Esophagus muscularis mucosa (tissue), 4 donors: ENCODE measurements around the gene HSPB7. TPM values are rescaled to one million over a fixed set of nuclear protein-coding genes. Genes with fewer than 3 reads are reported as not detected.
"Not testable (repeated sequence)": the region's sequence is repeated elsewhere in the genome, so short reads cannot be mapped to it uniquely, and the experiment has no call there.

ENCODE experiments used
- DNase-seq: peaks from one replicate; pipeline ENCODE4 v3.0.0-alpha.2; 2017; ENCODE audit errors: extremely low spot score
- H3K27ac ChIP-seq, 4 donors: fragments of 200-600 bp; sonication (generic); replicated peaks in 1 of 4; 1 replicate in 3 of 4; 2 replicates in 1 of 4; pipeline ENCODE4 v1.5.1; 2016 to 2019; ENCODE audit warnings: mild to moderate bottlenecking in 1 of 4
- H3K27me3 ChIP-seq, 4 donors: fragments of 200-600 bp; sonication (generic); one replicate each; pipeline versions ENCODE4 v1.5.1 to v1.6.0; 2016 to 2019
- H3K36me3 ChIP-seq, 4 donors: fragments of 200-600 bp; sonication (generic); one replicate each; pipeline ENCODE4 v1.5.1; 2016 to 2019
- H3K4me1 ChIP-seq, 4 donors: fragments of 200-600 bp; sonication (generic); one replicate each; pipeline ENCODE4 v1.5.1; 2016 to 2019
- H3K4me3 ChIP-seq, 4 donors: fragments of 200-600 bp; sonication (generic); 1 replicate in 2 of 4; 2 replicates in 2 of 4; pipeline ENCODE4 v1.5.1; 2016 to 2019; ENCODE audit warnings: mild to moderate bottlenecking in 4 of 4, moderate library complexity in 1 of 4
- H3K9me3 ChIP-seq, 4 donors: fragments of 200-600 bp; sonication (generic); 1 replicate in 3 of 4; 2 replicates in 1 of 4; pipeline ENCODE4 v1.5.1; 2016 to 2019
- EP300 ChIP-seq: sonication (generic); formaldehyde crosslinking; IDR thresholded peaks from one replicate; pipeline ENCODE4 v1.6.1; 2017; ENCODE audit warnings: antibody characterized with exemption
- POLR2A ChIP-seq: fragments of 450-650 bp; IDR thresholded peaks from one replicate; pipeline ENCODE4 v1.6.1; 2017; ENCODE audit warnings: antibody characterized with exemption, moderate library complexity, mild to moderate bottlenecking, low read depth
- POLR2AphosphoS5 ChIP-seq, 2 donors: sonication (generic); formaldehyde crosslinking; IDR thresholded peaks; one replicate each; pipeline ENCODE4 v1.6.1; 2017; ENCODE audit warnings: antibody characterized with exemption in 2 of 2
- WGBS: methylation state at CpG from one replicate; pipeline ENCODE4 v1.1.5; 2018; 5-methylcytosine and 5-hydroxymethylcytosine counted together
- intact Hi-C: fragments of 100-400 bp; cut with DNase I; formaldehyde crosslinking; loops from one replicate; pipeline ENCODE4 v1.15.1; 2023
- total RNA-seq, 4 donors: library from RNA; depleted of rRNA; stranded (reverse); fragments of >200 nt; gene quantifications; one replicate each; pipeline versions ENCODE4 v1.1.0 to v1.2.1, GENCODE V29; 2016
- TF ChIP-seq, protein P1 (sequence below), 3 experiments: fragments of 200-600 bp in 2 of 3; fragments of 450-650 bp in 1 of 3; sonication (generic) in 2 of 3; IDR thresholded peaks; one replicate each; pipeline ENCODE4 v1.5.1; 2017 to 2019; ENCODE audit warnings: antibody characterized with exemption in 3 of 3, mild to moderate bottlenecking in 2 of 3, moderate library complexity in 1 of 3

The HSPB7 gene
- total RNA-seq, 4 donors from 2014 or later: 111 to 408 (median 279) TPM

DNA sequence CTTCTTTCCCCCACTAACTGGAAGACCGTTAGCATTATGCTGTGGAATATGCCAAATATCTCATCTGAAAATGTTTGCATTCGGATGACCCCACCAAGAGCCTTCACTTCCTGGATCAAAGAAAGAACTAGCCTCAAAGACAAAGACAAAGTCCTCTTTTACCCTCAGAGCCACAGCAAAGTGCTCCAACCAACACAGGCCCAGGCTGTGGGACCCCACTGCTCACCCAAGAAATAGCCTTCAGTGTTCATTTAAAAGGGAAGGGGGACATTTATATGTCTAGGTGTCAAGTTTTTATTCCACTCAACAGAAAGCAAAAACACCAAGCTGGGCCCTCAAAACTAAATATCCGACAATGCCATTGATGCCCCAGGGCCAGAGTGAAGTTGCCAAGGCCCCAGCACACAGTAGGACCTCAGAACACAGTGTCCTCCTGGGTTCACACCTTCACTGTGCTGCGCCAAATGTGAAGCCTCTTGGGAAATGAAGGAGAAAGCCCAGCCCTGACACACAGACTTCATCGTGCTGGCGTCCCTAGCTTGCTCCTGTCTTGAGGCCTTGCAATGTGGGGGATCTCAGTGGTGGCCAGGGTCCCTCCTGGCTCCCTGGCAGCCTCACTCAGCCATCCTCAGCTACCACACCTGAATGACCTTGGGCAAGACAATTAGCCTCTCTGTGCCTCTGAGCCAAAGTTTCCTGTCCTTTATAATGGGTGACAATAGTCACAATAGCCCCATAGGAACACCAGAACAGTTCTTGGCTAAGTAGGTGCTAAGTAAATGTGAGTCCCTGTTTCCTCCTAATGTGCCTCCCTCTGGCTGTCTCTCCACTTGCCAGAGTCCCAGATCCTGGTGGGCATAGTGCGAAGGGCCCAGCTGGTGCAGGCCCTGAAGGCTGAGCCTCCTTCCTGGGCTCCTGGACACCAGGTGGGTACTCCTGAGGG is 37.0 kb upstream of the HSPB7 start:
- H3K9me3 ChIP-seq: no peaks in the 10 kb centered on the region
- peaks cover 0 to 10% (median 4%) of the 10 kb centered on the region in 4 donors for H3K4me1 ChIP-seq
- intact Hi-C loops: no loop called here
- H3K36me3 ChIP-seq: no peaks in the 10 kb centered on the region
- H3K4me3 ChIP-seq: no peak overlapping the region
- 84% methylated on average over 7 of the region's 7 CpGs for WGBS
- H3K27me3 ChIP-seq: no peaks in the 10 kb centered on the region
- DNase-seq: no peak
- TF ChIP-seq POLR2A: no peak
- TF ChIP-seq, protein P1, sequence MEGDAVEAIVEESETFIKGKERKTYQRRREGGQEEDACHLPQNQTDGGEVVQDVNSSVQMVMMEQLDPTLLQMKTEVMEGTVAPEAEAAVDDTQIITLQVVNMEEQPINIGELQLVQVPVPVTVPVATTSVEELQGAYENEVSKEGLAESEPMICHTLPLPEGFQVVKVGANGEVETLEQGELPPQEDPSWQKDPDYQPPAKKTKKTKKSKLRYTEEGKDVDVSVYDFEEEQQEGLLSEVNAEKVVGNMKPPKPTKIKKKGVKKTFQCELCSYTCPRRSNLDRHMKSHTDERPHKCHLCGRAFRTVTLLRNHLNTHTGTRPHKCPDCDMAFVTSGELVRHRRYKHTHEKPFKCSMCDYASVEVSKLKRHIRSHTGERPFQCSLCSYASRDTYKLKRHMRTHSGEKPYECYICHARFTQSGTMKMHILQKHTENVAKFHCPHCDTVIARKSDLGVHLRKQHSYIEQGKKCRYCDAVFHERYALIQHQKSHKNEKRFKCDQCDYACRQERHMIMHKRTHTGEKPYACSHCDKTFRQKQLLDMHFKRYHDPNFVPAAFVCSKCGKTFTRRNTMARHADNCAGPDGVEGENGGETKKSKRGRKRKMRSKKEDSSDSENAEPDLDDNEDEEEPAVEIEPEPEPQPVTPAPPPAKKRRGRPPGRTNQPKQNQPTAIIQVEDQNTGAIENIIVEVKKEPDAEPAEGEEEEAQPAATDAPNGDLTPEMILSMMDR (IDR thresholded peaks at IDR 0.05): no peak
- TF ChIP-seq POLR2AphosphoS5 (IDR thresholded peaks at IDR 0.05): no peak
- no peak for TF ChIP-seq EP300
- no peak overlapping the region for H3K27ac ChIP-seq

DNA sequence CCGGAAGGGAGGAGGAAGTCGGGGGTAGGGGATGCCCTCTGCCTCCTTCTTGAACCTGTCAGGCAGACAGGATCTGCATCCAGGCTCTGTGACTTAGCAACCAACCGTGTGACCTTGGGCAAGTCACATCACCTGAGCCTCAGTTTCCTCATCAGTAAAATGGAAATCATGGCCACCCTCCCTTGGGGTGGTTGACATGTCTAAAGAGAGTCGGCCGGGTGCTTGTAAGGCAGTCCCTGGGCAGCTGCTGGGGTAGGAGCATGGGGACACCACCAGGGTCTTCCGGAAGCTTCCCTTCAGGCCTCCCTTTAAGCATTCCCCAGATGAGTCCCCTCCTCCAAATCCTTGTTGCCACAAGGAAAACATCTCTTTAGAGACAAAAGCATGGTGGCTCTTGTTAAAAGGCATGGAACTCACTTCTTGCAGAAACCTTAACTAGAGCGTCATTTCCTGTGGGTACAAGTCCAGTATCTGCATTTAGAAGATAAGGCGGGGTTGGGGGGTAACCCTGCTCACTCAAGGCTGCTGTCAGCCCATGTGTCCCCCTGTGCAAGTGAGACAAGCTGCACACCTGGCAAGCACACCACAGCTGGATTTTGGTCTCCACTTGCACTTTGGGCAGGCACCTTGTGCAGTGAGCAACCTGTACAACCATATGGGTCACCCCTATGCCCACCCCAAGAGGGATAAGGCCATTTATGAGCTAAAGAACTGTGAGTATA is 36.1 kb upstream of the HSPB7 start:
- no peak for DNase-seq

DNA sequence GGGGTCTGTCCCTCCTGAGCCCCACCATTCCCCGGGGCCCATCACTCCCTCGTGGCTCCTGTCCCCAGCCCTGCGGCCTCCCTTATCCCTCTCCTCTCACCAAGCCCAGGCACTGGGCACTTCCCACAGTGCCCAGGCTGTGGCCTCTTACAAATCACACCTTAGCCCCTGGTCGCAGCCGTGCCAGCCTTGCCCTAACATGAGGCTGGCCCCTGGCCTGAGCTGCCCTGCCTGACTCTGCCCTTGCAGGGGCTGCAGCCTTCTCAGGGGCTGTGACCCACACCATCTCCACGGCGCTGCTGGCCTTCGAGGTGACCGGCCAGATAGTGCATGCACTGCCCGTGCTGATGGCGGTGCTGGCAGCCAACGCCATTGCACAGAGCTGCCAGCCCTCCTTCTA is 34.1 kb upstream of the HSPB7 start:
- H3K27ac ChIP-seq, intact Hi-C loops, H3K27me3 ChIP-seq, H3K9me3 ChIP-seq, DNase-seq, H3K36me3 ChIP-seq, H3K4me3 ChIP-seq: not testable (repeated sequence)
- peaks cover 8 to 23% (median 16%) of the 10 kb centered on the region in 4 donors for H3K4me1 ChIP-seq
- WGBS: 92% methylated on average over 5 of the region's 12 CpGs

More for the DNA sequence above, 36.1 kb upstream of the HSPB7 start:
- Histone ChIP-seq H3K4me3 (no peak overlapping the region), H3K27me3 (no peaks in the 10 kb centered on the region), H3K9me3 (no peaks in the 10 kb centered on the region), H3K36me3 (no peaks in the 10 kb centered on the region), H3K27ac (no peak overlapping the region), H3K4me1 (peaks cover 2 to 13% (median 6%) of the 10 kb centered on the region in 4 donors)
- TF ChIP-seq POLR2AphosphoS5 (IDR thresholded peaks at IDR 0.05) (no peak), EP300 (no peak), POLR2A (no peak)
- TF ChIP-seq, protein P1 (IDR thresholded peaks at IDR 0.05): no peak
- intact Hi-C loops: no loop called here
- 69% methylated on average over 7 of the region's 8 CpGs for WGBS

DNA sequence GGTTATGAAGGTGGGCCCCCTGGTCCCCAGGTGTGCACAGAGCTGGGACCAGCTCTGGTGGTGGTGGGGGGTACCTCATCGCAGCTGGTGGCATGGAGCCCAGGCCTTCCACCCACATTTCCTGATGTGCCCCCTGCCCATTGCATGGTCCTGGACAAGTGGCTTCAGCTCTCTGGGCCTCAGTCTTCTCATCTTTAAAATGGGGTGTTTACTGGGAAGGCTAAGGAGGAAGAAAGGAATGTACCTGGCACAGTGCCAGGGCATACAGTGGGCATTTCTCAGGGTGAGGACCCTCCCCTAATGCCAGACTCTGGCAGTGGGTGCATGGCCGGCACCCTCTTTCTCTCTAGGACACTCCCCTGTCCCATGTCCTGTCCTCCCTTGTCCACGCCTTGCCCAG is 33.2 kb upstream of the HSPB7 start:
- no peaks in the 10 kb centered on the region for H3K36me3 ChIP-seq
- 90% methylated on average over 2 of the region's 3 CpGs for WGBS
- intact Hi-C loops: no loop called here
- H3K27me3 ChIP-seq: no peaks in the 10 kb centered on the region
- no peak for DNase-seq
- no peak for TF ChIP-seq POLR2AphosphoS5 (IDR thresholded peaks at IDR 0.05)
- TF ChIP-seq, protein P1 (IDR thresholded peaks at IDR 0.05): no peak
- TF ChIP-seq EP300: no peak
- TF ChIP-seq POLR2A: no peak
- no peak overlapping the region for H3K4me3 ChIP-seq
- peaks cover 8 to 17% (median 15%) of the 10 kb centered on the region in 4 donors for H3K4me1 ChIP-seq
- H3K9me3 ChIP-seq: no peaks in the 10 kb centered on the region
- no peak overlapping the region for H3K27ac ChIP-seq

DNA sequence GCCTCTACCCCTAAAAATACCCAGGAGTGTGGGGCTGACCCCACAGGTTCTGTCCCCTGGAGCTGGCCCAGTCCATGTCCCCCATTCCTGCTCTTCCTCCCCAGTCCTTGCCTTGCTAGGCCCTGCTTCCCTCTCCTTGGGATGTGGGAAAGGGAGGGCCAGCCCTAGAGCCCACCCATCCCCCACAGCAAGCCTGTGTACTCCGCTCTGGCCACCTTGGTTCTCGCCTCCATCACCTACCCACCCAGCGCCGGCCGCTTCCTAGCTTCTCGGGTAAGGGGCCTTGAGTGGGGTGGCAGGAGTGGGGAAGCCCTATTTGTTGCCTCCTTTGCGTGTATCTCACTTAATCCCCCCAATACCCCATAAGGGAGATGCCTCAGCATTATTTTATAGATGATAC is 32.5 kb upstream of the HSPB7 start:
- Histone ChIP-seq H3K4me1 (peaks cover 8 to 12% (median 12%) of the 10 kb centered on the region in 4 donors), H3K27me3 (no peaks in the 10 kb centered on the region), H3K27ac (no peak overlapping the region), H3K9me3 (no peaks in the 10 kb centered on the region), H3K4me3 (no peak overlapping the region), H3K36me3 (no peaks in the 10 kb centered on the region)
- intact Hi-C loops: loop anchor here (1.0 kb wide), 1 partner anchor 9 kb away; no protein-coding TSS in a partner anchor
- no peak for DNase-seq
- WGBS: 83% methylated on average over 7 of the region's 7 CpGs
- TF ChIP-seq POLR2A (no peak), POLR2AphosphoS5 (IDR thresholded peaks at IDR 0.05) (no peak), EP300 (no peak)
- TF ChIP-seq, protein P1 (IDR thresholded peaks at IDR 0.05): no peak
